H1 (cell line): ENCODE results near the gene CGRRF1.

ENCODE experiments used
- ATF2 ChIP-seq: IDR thresholded peaks from 2 replicates; pipeline ENCODE4 v1.6.1; 2012; ENCODE audit warnings: low read length, inconsistent platforms
- CBX5 ChIP-seq: fragments of 300-800, 300-1000 bp; sonication (generic); IDR thresholded peaks from 2 replicates; pipeline ENCODE4 v1.7.1; 2016; ENCODE audit warnings: antibody characterized with exemption, low read length, low read depth
- CTCF ChIP-seq, 3 experiments: IDR thresholded peaks; 1 replicate in 2 of 3; 2 replicates in 1 of 3; pipeline versions ENCODE4 v1.5.1 to v1.6.1; 2011; ENCODE audit warnings: low read length in 3 of 3, mild to moderate bottlenecking in 3 of 3, inconsistent platforms in 2 of 3, low read depth in 1 of 3, moderate library complexity in 1 of 3; ENCODE audit not compliant: insufficient read depth in 1 of 3; ENCODE audit errors: control extremely low read depth in 1 of 3
- EZH2 ChIP-seq: fragments of 200-600 bp; sonication (generic); IDR thresholded peaks from 2 replicates; pipeline ENCODE4 v1.7.1; 2012; ENCODE audit warnings: low read depth, mild to moderate bottlenecking, moderate library complexity, low read length, inconsistent platforms; ENCODE audit not compliant: severe bottlenecking
- GABPA ChIP-seq: IDR thresholded peaks from 2 replicates; pipeline ENCODE4 v1.6.1; 2011; ENCODE audit warnings: mild to moderate bottlenecking, low read length, moderate library complexity, borderline replicate concordance; ENCODE audit not compliant: insufficient read depth
- HDAC2 ChIP-seq, 2 experiments: fragments of 300-600 bp in 1 of 2; sonication (generic) in 1 of 2; IDR thresholded peaks; 2 replicates each; pipeline ENCODE4 v1.6.1; 2011 to 2012; ENCODE audit warnings: low read depth in 2 of 2, low read length in 2 of 2, mild to moderate bottlenecking in 2 of 2, moderate library complexity in 2 of 2, borderline replicate concordance in 1 of 2, inconsistent platforms in 1 of 2
- KDM1A ChIP-seq: fragments of 200-600, 300-600 bp; sonication (generic); IDR thresholded peaks from 2 replicates; pipeline ENCODE4 v1.7.1; 2016; ENCODE audit warnings: mild to moderate bottlenecking, low read length, borderline replicate concordance
- POLR2AphosphoS5 ChIP-seq: IDR thresholded peaks from 2 replicates; pipeline ENCODE4 v1.6.1; 2011; ENCODE audit warnings: low read depth, low read length
- TEAD4 ChIP-seq: IDR thresholded peaks from 2 replicates; pipeline ENCODE4 v1.6.1; 2012; ENCODE audit warnings: low read depth, low read length, inconsistent platforms, mixed read lengths
- YY1 ChIP-seq: IDR thresholded peaks from 2 replicates; pipeline ENCODE4 v1.6.1; 2011; ENCODE audit warnings: low read depth, mild to moderate bottlenecking, low read length
- ZNF274 ChIP-seq: IDR thresholded peaks from 2 replicates; pipeline ENCODE4 v1.7.0; 2012; ENCODE audit warnings: low read length, borderline replicate concordance; ENCODE audit errors: extremely low read depth

- TF ChIP-seq HDAC2 (IDR thresholded peaks at IDR 0.05; ENCODE audit: borderline replicate concordance in 1 of 2, low read depth in 2 of 2, low read length in 2 of 2) (no peak), CTCF (IDR thresholded peaks at IDR 0.05; ENCODE audit: control extremely low read depth in 1 of 3, insufficient read depth in 1 of 3, low read depth in 1 of 3, low read length in 3 of 3) (no peak), KDM1A (no peak), EZH2 (no peak), CBX5 (no peak), POLR2AphosphoS5 (no peak), TEAD4 (no peak), GABPA (no peak), YY1 (no peak), ATF2 (no peak), ZNF274 (no peak)
Observed at GRCh38 chr14:54568821-54569595, 59.3 kb downstream of the CGRRF1 start.
